Choroid plexus epithelial cell (primary cell): ENCODE data around the gene TLNRD1.

Source experiments
- DNase-seq: peaks from one replicate; pipeline ENCODE4 v3.0.0-alpha.2; 2010; ENCODE audit warnings: low read depth
- H3K4me3 ChIP-seq: 2 replicates; pipeline ENCODE4 v1.5.1; 2011; ENCODE audit warnings: low read depth, mild to moderate bottlenecking, control low read depth, low read length, moderate library complexity
- CTCF ChIP-seq: conservative IDR thresholded peaks from 2 replicates; pipeline ENCODE4 v1.5.1; 2011; ENCODE audit warnings: low read depth, mild to moderate bottlenecking, control low read depth, inconsistent platforms, low read length, moderate library complexity

The TLNRD1 gene

GRCh38 chr15:81032818-81033217, 32.1 kb downstream of the TLNRD1 start:
- H3K4me3 ChIP-seq = no peak overlapping the region
- no peak for TF ChIP-seq CTCF
- DNase-seq = no peak

DNA sequence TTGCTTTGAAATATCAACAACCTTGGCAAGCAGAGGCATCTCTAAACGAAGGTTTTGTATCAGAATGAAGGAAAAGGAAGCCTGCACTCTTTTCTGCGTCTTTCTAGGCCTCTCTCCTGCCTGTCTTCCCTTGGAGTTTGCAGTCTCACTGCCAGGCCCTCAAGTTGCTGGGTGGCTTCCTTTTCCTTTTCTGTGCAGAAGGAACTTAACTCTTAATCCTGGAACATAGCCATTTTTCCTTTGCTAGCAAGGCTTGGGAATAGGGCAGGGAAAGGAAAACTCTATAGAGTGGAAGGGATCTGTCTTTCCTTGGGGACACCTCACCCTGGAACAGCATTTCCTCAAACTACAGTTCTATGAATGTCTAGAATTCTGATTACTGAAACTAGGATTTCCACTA, 32.8 kb downstream of the TLNRD1 start:
- H3K4me3 ChIP-seq = no peak overlapping the region
- DNase-seq = no peak
- TF ChIP-seq CTCF = no peak

- DNase-seq = no peak
- no peak overlapping the region for H3K4me3 ChIP-seq
- TF ChIP-seq CTCF = no peak
Measured at GRCh38 chr15:81037952-81038743, 37.4 kb downstream of the TLNRD1 start.

- H3K4me3 ChIP-seq = no peak overlapping the region
- TF ChIP-seq CTCF = no peak
- DNase-seq = no peak
Measured at GRCh38 chr15:81038975-81039607, 38.4 kb downstream of the TLNRD1 start.

GRCh38 chr15:81040757-81041156, 40.0 kb downstream of the TLNRD1 start:
- no peak for DNase-seq
- TF ChIP-seq CTCF = no peak
- no peak overlapping the region for H3K4me3 ChIP-seq

DNA sequence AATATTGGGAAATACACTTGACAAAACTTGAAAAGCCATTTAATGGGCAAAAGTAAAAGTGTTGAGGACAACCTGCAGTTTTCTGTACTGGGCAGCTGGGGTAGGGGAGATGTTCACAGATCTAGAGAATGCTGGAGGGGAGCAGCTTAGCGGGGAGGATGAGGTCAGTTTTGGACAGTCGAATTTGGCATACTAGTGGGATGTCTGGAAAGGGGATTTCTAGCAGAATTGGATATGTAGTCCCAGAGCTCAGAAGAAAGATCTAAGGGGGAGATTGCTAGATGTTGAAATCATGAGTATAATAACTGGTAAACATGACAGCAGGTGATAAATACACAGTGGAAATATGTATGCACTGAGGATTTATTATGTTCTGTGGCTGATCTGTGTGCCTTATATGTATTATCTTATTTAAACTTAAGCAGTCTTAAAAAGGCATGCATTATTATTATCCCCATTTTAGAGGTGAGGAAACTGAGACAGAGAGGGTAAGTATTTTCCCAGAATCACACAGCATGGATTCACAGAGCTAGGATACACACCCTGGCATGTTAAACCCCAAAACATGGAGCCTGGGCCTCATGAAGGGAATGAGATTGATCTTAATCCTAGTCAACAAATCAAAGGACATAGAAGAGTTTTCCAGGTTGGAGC, 42.7 kb downstream of the TLNRD1 start:
- no peak for DNase-seq
- H3K4me3 ChIP-seq = no peak overlapping the region
- no peak for TF ChIP-seq CTCF
